GM21786 (cell line): ENCODE results near the gene SEMA5A.

Source experiments
- ATAC-seq: cut with Tn5 transposase; IDR thresholded peaks from one replicate; pipeline ENCODE4 v1.9.1; 2021; ENCODE audit not compliant: unreplicated experiment

Gene SEMA5A

GRCh38 chr5:9241479-9242305, 304.2 kb downstream of the SEMA5A start:
- no peak for ATAC-seq

GRCh38 chr5:9240431-9240830, 305.4 kb downstream of the SEMA5A start:
- ATAC-seq: no peak

GRCh38 chr5:9239626-9240025, 306.2 kb downstream of the SEMA5A start:
- no peak for ATAC-seq

DNA sequence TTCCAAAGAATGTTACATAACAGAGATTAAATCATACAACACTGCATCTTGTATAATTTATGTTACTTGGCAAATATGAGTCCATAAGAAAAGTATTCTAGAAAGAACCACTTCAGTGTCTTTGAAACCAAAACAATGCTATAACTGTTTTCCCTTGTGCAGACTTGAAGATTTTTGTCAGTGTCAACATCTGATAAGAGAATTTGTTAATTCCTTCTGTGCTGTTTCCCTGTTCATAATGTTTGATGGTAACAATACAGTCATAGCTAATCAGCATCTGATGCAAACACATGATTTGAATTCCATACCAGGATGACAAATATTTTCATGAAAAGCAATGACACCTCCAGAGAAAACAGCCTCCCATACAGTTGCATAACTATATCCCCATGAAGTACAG, 306.8 kb downstream of the SEMA5A start:
- no peak for ATAC-seq

- ATAC-seq: no peak
Observed at GRCh38 chr5:9233712-9234111, 312.2 kb downstream of the SEMA5A start.

- no peak for ATAC-seq
Observed at GRCh38 chr5:9233035-9233434, 312.8 kb downstream of the SEMA5A start.

DNA sequence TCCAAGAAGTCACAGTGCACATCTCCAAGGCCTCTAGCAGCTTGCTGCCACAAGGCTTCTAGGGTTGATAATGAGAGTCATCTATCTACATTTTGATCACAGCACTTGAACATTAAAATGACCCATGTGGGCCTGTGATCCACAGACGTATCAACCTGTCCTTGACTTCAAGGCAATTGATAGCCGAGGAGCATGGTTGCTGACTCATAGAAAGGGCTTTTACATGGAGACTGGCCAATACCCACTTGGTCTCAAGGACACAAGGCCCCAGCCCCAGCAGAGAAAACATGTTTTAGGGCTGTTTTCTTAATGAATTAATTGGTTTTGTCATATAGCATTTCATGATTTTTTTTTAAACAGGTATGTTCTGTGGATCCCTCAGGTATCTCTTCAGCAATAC, 314.0 kb downstream of the SEMA5A start:
- ATAC-seq: no peak

- ATAC-seq: no peak
Observed at GRCh38 chr5:9230355-9230754, 315.5 kb downstream of the SEMA5A start.

GRCh38 chr5:9226016-9226536, 319.8 kb downstream of the SEMA5A start:
- no peak for ATAC-seq

GRCh38 chr5:9222054-9222976, 323.6 kb downstream of the SEMA5A start:
- no peak for ATAC-seq

- ATAC-seq: no peak
Observed at GRCh38 chr5:9218358-9218757, 327.5 kb downstream of the SEMA5A start.

- ATAC-seq: no peak
Observed at GRCh38 chr5:9212605-9213004, 333.3 kb downstream of the SEMA5A start.

- ATAC-seq: no peak
Observed at GRCh38 chr5:9209846-9210492, 335.9 kb downstream of the SEMA5A start.

DNA sequence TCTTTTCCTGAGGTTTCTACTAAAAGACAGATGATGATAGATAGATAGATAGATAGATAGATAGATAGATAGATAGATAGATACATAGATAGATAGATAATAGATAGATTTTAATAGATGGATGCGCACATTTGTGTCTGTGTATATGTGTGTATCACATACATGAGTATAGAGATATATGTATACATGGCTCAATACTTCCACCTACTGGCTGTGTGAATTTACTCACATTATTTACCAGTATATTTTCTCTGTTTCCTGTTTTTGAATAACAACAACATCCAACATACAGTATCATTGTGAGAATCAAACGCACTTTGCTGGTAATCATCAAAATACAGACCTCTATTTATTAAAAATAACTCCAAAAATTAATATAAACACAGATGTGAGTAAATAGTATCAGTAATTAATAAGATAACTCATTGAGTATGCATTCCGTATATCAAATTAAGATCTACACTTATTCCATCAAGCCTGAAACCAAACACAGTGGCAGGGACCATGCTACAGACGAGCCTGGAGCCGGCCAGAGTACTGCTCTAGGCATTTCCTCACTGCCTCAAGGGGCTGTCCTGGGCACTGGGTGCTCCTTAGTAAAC, 338.0 kb downstream of the SEMA5A start:
- ATAC-seq: peak; percentile 89

GRCh38 chr5:9202636-9203035, 343.2 kb downstream of the SEMA5A start:
- no peak for ATAC-seq

DNA sequence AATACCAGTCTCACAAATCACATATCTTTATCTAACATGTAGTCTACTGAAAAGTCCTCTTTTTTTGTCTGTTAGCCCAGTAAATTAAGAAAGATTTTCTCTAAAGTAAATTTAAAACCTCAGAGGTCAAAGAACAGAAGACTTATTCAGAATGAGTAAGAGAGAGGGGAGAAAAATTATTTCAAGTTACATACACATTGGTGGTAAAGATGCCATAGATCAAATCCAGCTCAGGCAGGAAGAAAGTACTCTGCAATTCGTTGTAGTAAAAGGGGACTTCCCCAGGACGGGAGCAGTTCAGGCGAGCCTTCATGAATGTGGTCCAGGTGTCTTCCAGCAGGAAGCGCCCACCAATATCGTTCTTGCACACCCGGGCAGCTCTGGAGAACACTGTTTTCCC, 344.1 kb downstream of the SEMA5A start:
- no peak for ATAC-seq

GRCh38 chr5:9201011-9201410, 344.9 kb downstream of the SEMA5A start:
- ATAC-seq: no peak

GRCh38 chr5:9198394-9198793, 347.5 kb downstream of the SEMA5A start:
- ATAC-seq: no peak

- ATAC-seq: peak; percentile 95
Observed at GRCh38 chr5:9197881-9198260, 348.0 kb downstream of the SEMA5A start.

GRCh38 chr5:9196403-9197227, 349.3 kb downstream of the SEMA5A start:
- no peak for ATAC-seq
